WTC11 (cell line): ENCODE measurements around the gene COX6A1. TPM values are rescaled to one million over a fixed set of nuclear protein-coding genes. Genes with fewer than 3 reads are reported as not detected.

Experiments used
- AFF4 ChIP-seq: sonication (generic); formaldehyde crosslinking; IDR thresholded peaks from 2 replicates; pipeline ENCODE4 v1.8.1; 2023; ENCODE audit warnings: mild to moderate bottlenecking, missing genetic modification reagents, borderline replicate concordance
- ATF1 ChIP-seq: sonication (generic); formaldehyde crosslinking; IDR thresholded peaks from 2 replicates; pipeline ENCODE4 v1.8.1; 2023; ENCODE audit warnings: mild to moderate bottlenecking, moderate library complexity, missing genetic modification reagents
- ATF2 ChIP-seq: sonication (generic); formaldehyde crosslinking; IDR thresholded peaks from 2 replicates; pipeline ENCODE4 v1.8.1; 2022; ENCODE audit warnings: low read depth, missing genetic modification reagents, borderline replicate concordance
- CBFB ChIP-seq: sonication (generic); formaldehyde crosslinking; IDR thresholded peaks from 2 replicates; pipeline ENCODE4 v1.8.1; 2022; ENCODE audit warnings: mild to moderate bottlenecking, low read depth, missing genetic modification reagents
- CDX4 ChIP-seq: fragments of 250-450 bp; sonication (Bioruptor Pico); IDR thresholded peaks from 2 replicates; pipeline ENCODE4 v1.9.0; 2021; ENCODE audit warnings: moderate library complexity, mild to moderate bottlenecking, inconsistent platforms, borderline replicate concordance
- ETV6 ChIP-seq: sonication (generic); formaldehyde crosslinking; IDR thresholded peaks from 2 replicates; pipeline ENCODE4 v1.8.1; 2022; ENCODE audit warnings: mild to moderate bottlenecking, missing genetic modification reagents
- IRF2 ChIP-seq: sonication (generic); formaldehyde crosslinking; IDR thresholded peaks from 2 replicates; pipeline ENCODE4 v1.8.0; 2022; ENCODE audit warnings: low read depth, missing genetic modification reagents, borderline replicate concordance
- MAX ChIP-seq: sonication (generic); formaldehyde crosslinking; IDR thresholded peaks from 2 replicates; pipeline ENCODE4 v1.8.0; 2022; ENCODE audit warnings: mild to moderate bottlenecking, missing genetic modification reagents
- MLX ChIP-seq: sonication (generic); formaldehyde crosslinking; IDR thresholded peaks from 2 replicates; pipeline ENCODE4 v1.8.1; 2023; ENCODE audit warnings: mild to moderate bottlenecking, missing genetic modification reagents, moderate library complexity
- NFATC4 ChIP-seq: fragments of 250-450 bp; sonication (Bioruptor Pico); IDR thresholded peaks from 2 replicates; pipeline ENCODE4 v1.9.0; 2021; ENCODE audit warnings: mild to moderate bottlenecking
- NFE2L1 ChIP-seq: sonication (generic); formaldehyde crosslinking; IDR thresholded peaks from 2 replicates; pipeline ENCODE4 v1.8.1; 2023; ENCODE audit warnings: missing genetic modification reagents
- NR3C1 ChIP-seq: sonication (generic); formaldehyde crosslinking; conservative IDR thresholded peaks from 2 replicates; pipeline ENCODE4 v1.8.1; 2023; ENCODE audit warnings: low read depth, mild to moderate bottlenecking, missing genetic modification reagents
- PRDM15 ChIP-seq: sonication (generic); formaldehyde crosslinking; IDR thresholded peaks from 2 replicates; pipeline ENCODE4 v1.8.0; 2022; ENCODE audit warnings: missing genetic modification reagents
- SMAD4 ChIP-seq: sonication (generic); formaldehyde crosslinking; IDR thresholded peaks from 2 replicates; pipeline ENCODE4 v1.8.0; 2022; ENCODE audit warnings: mild to moderate bottlenecking, missing genetic modification reagents
- SP1 ChIP-seq: sonication (generic); formaldehyde crosslinking; conservative IDR thresholded peaks from 2 replicates; pipeline ENCODE4 v1.8.1; 2022; ENCODE audit warnings: missing genetic modification reagents
- USF1 ChIP-seq: sonication (generic); formaldehyde crosslinking; IDR thresholded peaks from 2 replicates; pipeline ENCODE4 v1.8.0; 2022; ENCODE audit warnings: mild to moderate bottlenecking, missing genetic modification reagents
- ZMAT4 ChIP-seq: fragments of 250-450 bp; sonication (Bioruptor Pico); IDR thresholded peaks from 2 replicates; pipeline ENCODE4 v1.9.0; 2021; ENCODE audit warnings: mild to moderate bottlenecking
- ZNF138 ChIP-seq: sonication (generic); formaldehyde crosslinking; conservative IDR thresholded peaks from 2 replicates; pipeline ENCODE4 v1.8.1; 2022; ENCODE audit warnings: mild to moderate bottlenecking, moderate library complexity, missing genetic modification reagents
- ZNF263 ChIP-seq: sonication (generic); formaldehyde crosslinking; IDR thresholded peaks from 2 replicates; pipeline ENCODE4 v1.8.1; 2022; ENCODE audit warnings: low read depth, mild to moderate bottlenecking, moderate library complexity, missing genetic modification reagents
- ZNF512 ChIP-seq: sonication (generic); formaldehyde crosslinking; IDR thresholded peaks from 2 replicates; pipeline ENCODE4 v1.8.1; 2022; ENCODE audit warnings: missing genetic modification reagents, borderline replicate concordance
- ZNF671 ChIP-seq: fragments of 250-450 bp; sonication (Bioruptor Pico); IDR thresholded peaks from 2 replicates; pipeline ENCODE4 v1.8.0; 2021; ENCODE audit warnings: mild to moderate bottlenecking
- total RNA-seq: library from RNA; stranded (reverse); gene quantifications from 3 replicates; pipeline ENCODE4 v1.2.3, GENCODE V29; 2021

COX6A1 gene
- total RNA-seq, 1 experiment from 2014 or later = 573 TPM

GRCh38 chr12:120445911-120446843 is 8.3 kb downstream of the COX6A1 start, which contains the start of the genes GATC and TRIAP1 (continued):
- no peak for TF ChIP-seq PRDM15
- 0 out of 2 replicates have a peak, but pooled peaks have one; percentile 40 for TF ChIP-seq ATF2
- TF ChIP-seq NR3C1 = no peak
- no peak for TF ChIP-seq ZNF512 (CRISPR knock-in tag)
- peak; percentile 95 for TF ChIP-seq ETV6 (CRISPR knock-in tag)
- TF ChIP-seq ZNF671 (CRISPR knock-in tag) = no peak
- no peak for TF ChIP-seq ZMAT4
- TF ChIP-seq MLX (CRISPR knock-in tag) = no peak
- TF ChIP-seq IRF2 (CRISPR knock-in tag) = no peak
- no peak for TF ChIP-seq ZNF263 (CRISPR knock-in tag)
- 0 out of 2 replicates have a peak, but pooled peaks have one; percentile 9 for TF ChIP-seq SMAD4 (CRISPR knock-in tag)
- TF ChIP-seq SP1 = peak; percentile 94
- no peak for TF ChIP-seq AFF4 (CRISPR knock-in tag)
- peak; percentile 83; the same call in 1 of the 2 replicates for TF ChIP-seq NFE2L1
- no peak for TF ChIP-seq CDX4 (CRISPR knock-in tag)
- no peak for TF ChIP-seq NFATC4 (CRISPR knock-in tag)
- peak; percentile 90; the same call in 1 of the 2 replicates for TF ChIP-seq CBFB (CRISPR knock-in tag)
- TF ChIP-seq ATF1 (CRISPR knock-in tag) = peak; percentile 99
- peak; percentile 99 for TF ChIP-seq MAX
- 0 out of 2 replicates have a peak, but pooled peaks have one; percentile 22 for TF ChIP-seq USF1 (CRISPR knock-in tag)
- no peak for TF ChIP-seq ZNF138 (CRISPR knock-in tag)
